ENCODE measurements around the gene IGSF10. TPM values are rescaled to one million over a fixed set of nuclear protein-coding genes. Genes with fewer than 3 reads are reported as not detected.

IGSF10 gene
- polyA plus RNA-seq, 3 donors: 0.56 to 0.90 (median 0.74) TPM

DNA sequence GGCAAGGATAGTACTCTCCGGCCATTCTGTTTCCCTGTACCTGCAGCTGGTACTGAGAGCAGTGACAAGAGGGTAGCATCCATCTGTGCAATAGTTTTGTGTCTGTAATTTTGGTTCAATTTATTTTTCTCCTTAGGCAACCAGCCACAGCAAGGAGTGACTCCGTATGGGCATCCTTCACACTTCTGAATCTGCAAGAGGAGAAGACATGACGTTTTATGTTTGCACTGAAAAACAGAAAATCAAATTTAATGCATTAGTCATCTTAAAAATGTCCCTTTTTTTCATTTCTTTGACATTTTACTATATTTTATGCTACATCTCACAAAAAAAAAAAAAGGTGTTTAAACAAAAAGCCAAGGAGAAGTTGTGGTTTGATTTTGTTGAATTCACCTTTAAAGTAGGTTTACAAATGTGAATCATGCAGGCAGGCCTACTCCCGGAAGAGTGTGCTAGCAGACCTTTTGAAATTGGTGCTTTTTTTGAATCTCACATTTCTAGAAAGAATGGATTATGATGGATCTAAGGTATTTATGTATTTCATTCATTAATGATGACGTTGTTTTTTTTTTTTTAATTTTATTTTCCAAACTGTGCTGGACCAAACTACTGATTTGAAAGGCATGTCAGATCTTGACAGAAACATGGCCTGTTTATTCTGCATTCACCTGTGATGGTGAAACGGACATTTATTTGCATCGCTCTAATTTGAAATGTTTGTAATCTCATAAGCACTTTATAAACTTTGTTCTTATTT, 28.1 kb downstream of the IGSF10 start:
- WGBS, 3 donors: 84 to 94% (median 92%) methylated on average over 7 of the region's 7 CpGs
- no peak overlapping the region for H3K27ac ChIP-seq (ENCODE audit: low read depth, low read length)

GRCh38 chr3:151431940-151432339, 28.9 kb downstream of the IGSF10 start:
- H3K27ac ChIP-seq (ENCODE audit: low read depth, low read length): no peak overlapping the region
- 93 to 95% (median 94%) methylated on average over 3 of the region's 3 CpGs for WGBS, 3 donors

DNA sequence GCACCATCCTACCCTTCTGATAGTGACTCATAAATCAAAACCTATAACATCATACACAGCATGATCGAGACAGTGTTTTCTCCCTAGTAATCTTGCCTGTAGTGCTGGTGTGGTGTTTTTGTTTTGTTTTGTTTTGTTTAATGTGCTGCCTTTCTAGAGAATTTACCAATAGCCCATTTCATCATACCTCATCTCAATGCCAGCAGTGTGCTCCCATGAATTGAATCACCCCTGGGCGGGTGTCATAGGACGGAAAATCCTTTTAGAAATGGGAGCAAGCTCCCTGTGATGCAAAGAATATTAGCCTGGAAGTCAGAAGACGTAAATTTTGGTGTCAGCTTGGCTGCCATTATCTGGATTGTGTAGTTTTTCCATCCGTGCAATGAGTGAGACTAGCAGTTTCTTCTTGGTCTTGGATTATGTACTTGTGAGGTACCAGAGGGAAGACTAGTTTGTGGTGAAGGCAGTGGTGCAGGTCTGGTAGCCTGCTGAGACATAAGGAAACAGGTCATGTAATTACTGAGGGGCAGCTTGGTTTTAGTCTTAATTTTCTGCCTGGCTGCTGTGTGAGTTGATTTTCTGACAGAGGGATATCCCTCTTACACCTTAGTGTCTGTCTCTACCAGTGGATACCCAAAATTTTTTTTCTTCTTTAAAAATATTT, 29.9 kb downstream of the IGSF10 start:
- 85 to 94% (median 89%) methylated on average over 5 of the region's 5 CpGs for WGBS, 3 donors
- no peak overlapping the region for H3K27ac ChIP-seq (ENCODE audit: low read depth, low read length)

DNA sequence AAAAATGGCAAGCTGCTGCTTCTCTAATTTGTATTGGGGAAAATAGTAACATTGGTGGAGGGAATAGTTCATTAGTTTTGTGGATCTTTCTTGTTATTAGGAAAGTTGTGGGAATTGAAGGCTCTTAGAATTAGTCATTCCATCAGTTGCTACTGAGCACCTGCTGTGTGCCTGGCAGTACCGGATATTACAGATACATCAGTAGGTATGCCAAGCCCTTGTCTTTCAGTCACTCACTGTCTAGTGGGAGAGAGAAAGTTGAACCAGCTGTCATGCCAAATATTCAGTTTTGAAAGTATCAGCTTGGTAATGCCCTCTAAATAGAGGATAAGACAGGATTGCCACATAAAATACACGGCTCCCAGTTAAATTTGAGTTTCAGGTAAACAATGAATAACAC, 32.5 kb downstream of the IGSF10 start:
- H3K27ac ChIP-seq (ENCODE audit: low read depth, low read length): no peak overlapping the region
- 86 to 92% (median 88%) methylated on average over 2 of the region's 2 CpGs for WGBS, 3 donors

GRCh38 chr3:151426341-151426657, 34.6 kb downstream of the IGSF10 start:
- H3K27ac ChIP-seq (ENCODE audit: low read depth, low read length): no peak overlapping the region

- 61 to 81% (median 67%) methylated on average over 4 of the region's 4 CpGs for WGBS, 3 donors
- H3K27ac ChIP-seq (ENCODE audit: low read depth, low read length): no peak overlapping the region
Observed at GRCh38 chr3:151425627-151426340, 35.1 kb downstream of the IGSF10 start.

- WGBS, 3 donors: 85 to 91% (median 85%) methylated on average over 5 of the region's 5 CpGs
- no peak overlapping the region for H3K27ac ChIP-seq (ENCODE audit: low read depth, low read length)
Observed at GRCh38 chr3:151423091-151423490, 37.8 kb downstream of the IGSF10 start.

DNA sequence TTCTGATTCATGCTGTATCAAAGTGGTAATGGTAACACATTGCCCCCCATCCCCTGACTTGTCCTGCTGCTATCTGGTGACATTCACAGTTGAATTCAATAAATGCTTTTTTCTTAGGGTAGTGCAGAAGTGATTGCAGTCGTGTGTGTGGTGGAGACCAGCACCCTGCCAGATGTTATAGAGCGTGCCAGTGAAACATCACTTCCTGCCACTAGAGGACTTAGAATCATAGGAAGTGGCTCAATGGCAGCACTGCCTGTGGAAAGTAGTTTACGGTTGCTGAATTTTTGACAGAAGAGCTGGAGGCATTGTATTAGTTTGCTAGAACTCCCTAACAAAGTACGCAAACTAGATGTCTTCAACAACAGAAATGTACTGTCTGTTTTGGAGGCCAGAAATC, 38.9 kb downstream of the IGSF10 start:
- 60 to 83% (median 67%) methylated on average over 4 of the region's 4 CpGs for WGBS, 3 donors
- H3K27ac ChIP-seq (ENCODE audit: low read depth, low read length): no peak overlapping the region

DNA sequence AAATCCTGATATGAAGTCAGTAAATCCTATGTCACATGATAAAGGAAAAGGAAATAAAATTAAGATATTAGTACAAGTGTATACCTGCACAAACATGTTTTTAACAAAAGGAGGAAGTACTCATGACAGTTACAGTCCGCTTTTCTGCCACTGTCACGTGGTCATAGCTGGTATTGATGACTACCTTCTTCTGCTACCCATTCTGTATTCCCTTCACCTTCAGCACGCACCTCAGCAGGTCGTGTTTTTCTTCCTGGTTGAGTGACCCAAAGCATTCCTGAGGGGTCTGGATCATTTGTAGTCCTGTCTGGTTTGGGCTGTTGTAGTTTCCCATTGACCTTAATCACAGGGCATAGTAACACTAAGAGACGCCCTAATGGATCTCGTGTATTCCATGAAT, 41.1 kb downstream of the IGSF10 start:
- no peak overlapping the region for H3K27ac ChIP-seq (ENCODE audit: low read depth, low read length)
- 72 to 83% (median 81%) methylated on average over 6 of the region's 6 CpGs for WGBS, 3 donors

- WGBS, 3 donors: 43 to 76% (median 46%) methylated on average over 1 of the region's 1 CpG
- H3K27ac ChIP-seq (ENCODE audit: low read depth, low read length): no peak overlapping the region
Observed at GRCh38 chr3:151415289-151415688, 45.6 kb downstream of the IGSF10 start.

DNA sequence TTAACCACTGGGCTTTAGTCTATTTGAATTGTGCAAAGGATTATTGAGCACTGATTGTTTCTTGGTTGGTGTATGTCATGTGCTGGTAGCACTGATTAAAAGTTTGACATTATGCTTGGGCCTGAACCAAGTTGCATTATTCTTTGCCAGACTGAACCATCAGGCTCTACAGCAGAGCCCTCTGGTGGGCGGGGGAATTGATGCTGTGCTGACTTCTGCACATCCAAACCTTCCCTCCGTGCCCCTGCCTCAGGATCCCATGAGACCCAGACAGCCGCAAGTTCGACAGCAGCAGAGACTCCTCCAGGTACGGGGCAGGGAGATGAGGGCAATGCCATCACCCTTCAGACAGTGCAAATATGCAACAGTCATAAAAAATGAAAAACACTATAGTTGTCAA, 47.9 kb downstream of the IGSF10 start:
- no peak overlapping the region for H3K27ac ChIP-seq (ENCODE audit: low read depth, low read length)
- WGBS, 3 donors: 77 to 91% (median 85%) methylated on average over 5 of the region's 5 CpGs

Other genes with a start within 250 kb of the IGSF10 start
- gene P2RY14, start 182.5 kb downstream of the IGSF10 start, polyA plus RNA-seq: 1 to 10 TPM in 1 of 3 donors, under 1 TPM in 2; 0.14 to 2.9 (median 0.86) TPM
- gene GPR87, start 144.2 kb downstream of the IGSF10 start, polyA plus RNA-seq: under 1 TPM in 1 of 3 donors, not detected in 2; 0.04 TPM
- gene P2RY13, start 131.5 kb downstream of the IGSF10 start, polyA plus RNA-seq: 1 to 10 TPM in 2 of 3 donors, under 1 TPM in 1; 0.22 to 3.1 (median 2.4) TPM
- gene P2RY12, start 76.3 kb downstream of the IGSF10 start, polyA plus RNA-seq: 1 to 10 TPM in 1 of 3 donors, under 1 TPM in 2; 0.10 to 2.7 (median 0.94) TPM

Data from adipose tissue (tissue), 3 donors.